Activated CD8-positive, alpha-beta memory T cell treated with anti-CD3 and anti-CD28 coated beads for 24 hours (primary cell): ENCODE data around the gene MYO7B.

ENCODE experiments used
- DNase-seq: peaks from one replicate; pipeline ENCODE4 v3.0.0-alpha.2; 2020

MYO7B gene

DNA sequence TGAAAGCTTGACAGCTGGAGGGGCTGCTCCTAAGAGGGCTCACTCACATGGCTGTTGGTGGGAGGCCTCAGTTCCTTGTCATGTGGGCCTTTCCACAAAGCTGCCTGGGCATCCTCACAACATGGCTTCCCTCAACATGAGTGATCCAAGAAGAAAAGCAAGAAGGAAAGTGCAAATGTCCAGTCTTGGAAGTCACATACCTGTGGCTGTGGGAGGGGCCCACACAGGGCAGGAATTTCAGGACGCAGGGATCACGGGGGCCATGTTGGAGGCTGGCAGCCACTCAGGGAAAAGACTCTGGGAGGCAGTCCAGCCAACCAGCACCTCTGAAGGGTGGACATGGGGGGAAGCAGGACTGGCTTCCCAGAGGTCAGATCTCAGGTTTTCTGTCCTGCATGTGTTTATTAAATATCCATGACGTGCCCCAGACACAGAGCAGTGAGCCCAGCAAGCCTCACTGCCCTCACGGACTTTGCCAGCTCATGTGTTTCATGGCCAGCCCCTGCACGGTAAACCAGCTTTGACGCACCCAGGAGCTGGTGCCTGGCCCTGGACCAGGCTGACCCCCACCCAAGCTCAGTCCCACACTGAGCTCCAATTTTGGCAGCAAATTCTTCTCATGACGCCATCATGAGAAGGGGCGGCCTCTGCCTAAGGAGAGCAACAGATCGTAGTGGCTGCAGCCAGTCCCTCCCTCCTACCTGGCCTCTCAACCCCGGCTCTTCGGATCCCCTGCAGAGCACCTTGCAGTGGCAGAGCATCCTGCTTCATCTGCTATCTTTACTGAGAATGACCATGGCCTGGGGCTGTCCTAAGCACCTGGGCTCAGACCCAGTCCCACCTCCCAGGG, 75.8 kb downstream of the MYO7B start:
- DNase-seq, result no peak

DNA sequence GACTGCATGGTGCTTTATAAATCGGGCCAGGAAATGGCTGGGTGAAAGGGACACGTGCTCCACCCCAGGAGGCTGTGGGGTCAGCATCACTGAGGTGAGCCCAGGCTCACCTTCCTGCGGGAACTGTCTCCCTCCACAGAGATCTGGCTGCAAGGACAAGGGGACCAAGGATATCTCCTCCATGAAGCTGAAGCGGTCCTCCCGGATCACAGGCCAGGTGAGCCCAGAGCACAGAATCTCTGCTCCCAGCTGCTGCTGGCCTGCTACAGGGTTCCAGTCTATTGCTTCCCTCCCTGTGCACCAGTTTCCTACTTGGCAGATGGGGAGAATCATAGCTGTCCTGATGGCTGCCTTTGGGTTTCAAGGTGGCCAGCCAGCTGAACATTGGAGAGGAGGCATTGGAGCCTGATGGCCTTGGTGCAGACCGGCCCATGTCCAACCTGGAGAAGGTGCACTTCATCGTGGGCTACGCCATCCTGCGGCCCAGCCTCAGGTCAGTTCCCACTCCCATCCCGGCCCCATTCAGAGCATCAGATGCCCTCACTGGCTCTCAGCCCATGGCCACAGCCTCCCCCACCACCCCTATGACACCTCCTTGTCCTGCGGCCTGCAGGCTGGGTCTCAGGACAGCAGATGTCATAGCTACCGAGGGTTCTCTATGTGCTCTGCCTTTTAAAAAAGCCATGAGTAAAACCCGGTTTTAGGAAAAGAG, 76.8 kb downstream of the MYO7B start:
- DNase-seq, result no peak

DNA sequence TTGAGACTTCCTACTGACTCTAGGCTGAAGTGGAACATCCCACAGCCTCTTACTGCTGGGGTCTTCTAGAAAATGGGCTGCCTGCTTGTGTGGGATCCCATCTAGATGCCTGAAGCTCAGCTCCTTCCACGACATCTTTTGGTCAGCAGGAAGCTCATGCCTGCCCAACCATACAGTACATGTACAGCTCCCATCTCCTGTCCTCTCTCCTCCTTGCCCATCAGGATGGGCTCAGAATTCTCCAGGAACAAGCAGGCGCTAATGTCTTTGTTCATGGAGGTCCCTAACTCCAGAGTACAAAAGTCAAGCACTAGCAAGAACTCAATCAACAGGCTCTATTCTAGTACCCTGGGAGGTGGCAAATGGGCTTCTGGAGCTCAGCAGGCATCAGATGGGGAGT, 78.8 kb downstream of the MYO7B start:
- no peak for DNase-seq

DNA sequence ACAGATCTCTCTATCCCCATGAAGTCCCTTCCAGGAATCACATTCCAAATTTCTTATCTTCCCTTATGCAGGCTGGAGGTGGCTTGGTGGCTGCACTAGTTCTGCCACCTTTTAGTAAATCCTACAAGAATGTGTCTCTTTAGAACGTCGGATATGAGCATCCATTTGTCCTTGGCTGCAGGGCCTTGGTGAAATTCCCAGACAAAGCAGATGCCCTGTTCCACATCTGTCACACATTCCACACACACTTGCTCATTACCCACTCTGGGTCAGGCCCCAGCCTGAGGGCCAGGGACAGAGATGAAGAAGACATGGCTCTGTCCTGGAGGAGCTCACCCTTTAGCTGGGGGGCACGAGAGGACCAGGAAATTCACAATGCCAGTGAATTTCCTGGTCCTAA, 79.2 kb downstream of the MYO7B start:
- no peak for DNase-seq

DNA sequence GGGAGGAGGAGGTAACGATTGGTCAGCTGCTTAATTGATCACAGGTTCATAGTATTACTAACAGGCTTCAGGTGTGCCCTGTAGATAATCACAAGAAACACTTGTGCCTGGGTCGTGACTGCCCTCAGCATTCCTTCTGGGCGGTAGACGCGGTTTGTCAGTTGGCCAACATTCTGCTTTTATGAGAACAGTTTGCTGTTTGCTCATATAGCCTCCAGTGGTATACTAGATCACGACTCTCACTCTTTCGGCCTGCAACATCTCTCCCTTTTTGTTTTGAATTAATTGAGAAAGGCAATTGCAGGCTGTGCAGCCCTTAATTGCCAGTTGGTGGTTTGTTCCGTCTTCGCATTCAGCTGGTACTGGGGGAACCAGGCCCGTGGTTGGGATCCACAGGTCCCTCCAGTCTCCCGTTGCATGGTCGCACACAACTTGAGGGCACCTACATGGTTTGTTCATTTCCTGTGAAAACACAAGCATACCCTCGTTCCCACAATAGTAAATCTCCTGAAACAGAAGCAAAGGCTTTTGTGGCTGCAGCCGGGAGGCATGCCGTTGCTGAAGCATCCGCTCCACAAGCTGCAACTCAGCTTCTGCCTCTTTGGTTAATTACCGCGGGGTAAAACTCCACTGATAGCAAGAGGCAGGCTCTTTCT, 80.2 kb downstream of the MYO7B start:
- DNase-seq, result peak; percentile 52

DNA sequence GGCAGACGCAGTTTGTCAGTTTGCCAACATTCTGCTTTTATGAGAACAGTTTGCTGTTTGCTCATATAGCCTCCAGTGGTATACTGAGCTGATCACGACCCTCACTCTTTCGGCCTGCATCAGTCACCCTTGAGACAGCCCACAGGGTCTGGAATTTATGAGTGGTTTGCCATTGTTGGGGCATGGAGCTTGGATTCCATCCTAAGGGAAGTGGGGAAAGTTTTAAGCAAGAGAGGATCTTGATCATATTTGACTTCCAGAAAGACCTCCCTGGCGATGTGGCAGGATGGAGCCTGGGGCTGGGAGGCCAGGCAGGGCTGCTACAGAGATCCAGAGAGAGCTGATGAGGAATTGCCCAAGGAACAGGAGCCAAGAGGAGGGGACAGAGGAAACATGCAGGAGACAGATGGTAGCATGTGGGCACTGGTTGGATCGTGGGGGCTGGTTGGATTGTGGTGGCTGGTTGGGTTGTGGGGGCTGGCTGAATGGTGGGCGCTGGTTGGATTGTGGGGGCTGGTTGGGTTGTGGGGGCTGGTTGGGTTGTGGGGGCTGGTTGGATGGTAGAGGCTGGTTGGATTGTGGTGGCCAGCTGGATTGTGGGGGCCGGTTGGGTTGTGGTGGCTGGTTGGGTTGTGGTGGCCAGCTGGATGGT, 83.2 kb downstream of the MYO7B start:
- DNase-seq, result peak; percentile 33

DNA sequence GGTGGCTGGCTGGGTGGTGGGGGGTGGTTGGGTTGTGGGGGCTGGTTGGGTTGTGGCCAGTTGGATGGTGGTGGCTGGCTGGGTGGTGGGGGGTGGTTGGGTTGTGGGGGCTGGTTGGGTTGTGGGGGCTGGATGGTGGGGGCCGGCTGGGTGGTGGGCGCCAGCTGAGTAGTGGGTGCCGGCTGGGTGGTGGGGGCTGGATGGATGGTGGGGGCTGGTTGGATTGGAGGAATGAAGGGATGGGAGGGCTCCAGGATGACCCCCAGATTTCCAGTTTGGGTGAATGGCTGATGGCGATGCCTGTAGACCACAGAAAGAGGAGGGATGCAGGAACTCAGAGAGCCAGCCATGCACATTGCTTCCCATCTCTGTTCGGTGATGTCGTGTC, 83.7 kb downstream of the MYO7B start:
- DNase-seq, result no peak

DNA sequence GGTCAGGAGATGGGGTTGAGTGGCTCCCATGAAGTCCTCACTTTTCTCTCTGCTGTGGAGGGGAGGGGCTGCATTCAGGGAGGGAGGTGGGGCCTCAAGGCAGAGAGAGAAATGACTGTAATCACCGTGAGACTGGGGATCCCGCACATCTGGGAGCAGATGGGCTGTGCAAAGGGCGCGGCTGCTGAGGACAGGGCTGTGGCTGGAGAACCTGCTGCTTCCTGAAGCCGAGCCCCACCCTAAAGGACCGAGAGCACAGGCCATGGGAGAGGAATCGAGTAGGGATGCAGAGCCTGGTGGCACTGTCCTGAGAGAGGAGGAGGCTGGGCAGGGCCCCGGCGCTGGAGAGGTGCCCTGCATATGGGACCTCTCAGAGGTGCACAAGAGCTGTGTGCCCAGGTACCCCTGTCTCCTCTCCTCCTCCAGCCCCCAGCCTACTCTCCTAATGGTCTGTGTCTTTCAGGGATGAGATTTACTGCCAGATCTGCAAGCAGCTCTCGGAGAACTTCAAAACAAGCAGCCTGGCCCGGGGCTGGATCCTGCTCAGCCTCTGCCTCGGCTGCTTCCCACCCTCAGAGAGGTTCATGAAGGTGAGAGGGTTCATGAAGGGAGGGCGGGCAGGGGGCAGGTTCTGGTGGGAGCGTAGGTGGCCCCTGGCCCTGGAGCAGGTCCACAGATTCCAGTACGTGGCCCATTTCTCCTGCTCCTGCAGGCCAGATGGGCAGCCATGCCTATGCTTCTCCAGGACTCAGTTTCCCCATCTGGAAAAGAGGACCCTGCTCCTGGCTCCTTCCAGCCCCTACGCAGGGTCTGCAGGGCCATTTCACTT, 84.6 kb downstream of the MYO7B start:
- DNase-seq, result peak; percentile 40

DNA sequence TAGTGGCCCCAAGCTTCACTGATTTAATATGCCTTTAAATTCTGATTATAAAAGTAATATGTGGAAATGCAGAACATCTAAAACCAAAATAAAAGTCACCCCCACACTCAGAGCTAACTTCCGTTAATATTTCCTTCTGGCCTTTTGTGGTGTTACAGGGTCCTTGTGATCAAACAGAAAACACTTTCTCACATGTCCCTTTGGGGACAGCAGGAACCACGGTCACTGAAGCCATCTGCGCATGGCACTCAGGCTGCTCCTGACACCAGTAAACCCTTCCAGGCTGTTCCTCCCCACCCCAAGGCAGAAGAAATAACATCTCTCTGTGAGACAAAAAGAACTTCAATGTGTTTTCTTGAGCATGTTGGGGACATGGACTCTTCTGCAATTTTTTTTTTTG, 85.4 kb downstream of the MYO7B start:
- DNase-seq, result no peak

DNA sequence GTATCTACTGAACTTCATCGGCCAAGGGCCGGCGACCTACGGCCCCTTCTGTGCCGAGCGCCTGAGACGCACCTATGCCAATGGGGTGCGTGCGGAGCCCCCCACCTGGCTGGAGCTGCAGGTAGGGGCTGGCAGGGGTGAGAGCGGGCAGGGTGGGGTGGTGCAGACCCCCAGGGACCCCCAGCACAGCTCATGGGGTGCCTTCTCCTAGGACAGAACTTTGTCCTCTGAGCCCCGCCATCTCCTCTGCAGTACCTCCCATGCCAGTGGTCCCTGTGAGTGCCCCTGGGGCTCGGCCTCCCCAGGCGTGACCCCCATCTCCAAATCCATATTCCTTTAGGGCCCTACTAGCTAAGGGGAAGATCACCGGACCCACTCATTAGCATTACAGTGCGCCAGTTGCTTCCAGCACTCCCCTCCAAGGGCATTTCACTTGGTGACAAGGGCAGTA, 86.5 kb downstream of the MYO7B start:
- no peak for DNase-seq

DNA sequence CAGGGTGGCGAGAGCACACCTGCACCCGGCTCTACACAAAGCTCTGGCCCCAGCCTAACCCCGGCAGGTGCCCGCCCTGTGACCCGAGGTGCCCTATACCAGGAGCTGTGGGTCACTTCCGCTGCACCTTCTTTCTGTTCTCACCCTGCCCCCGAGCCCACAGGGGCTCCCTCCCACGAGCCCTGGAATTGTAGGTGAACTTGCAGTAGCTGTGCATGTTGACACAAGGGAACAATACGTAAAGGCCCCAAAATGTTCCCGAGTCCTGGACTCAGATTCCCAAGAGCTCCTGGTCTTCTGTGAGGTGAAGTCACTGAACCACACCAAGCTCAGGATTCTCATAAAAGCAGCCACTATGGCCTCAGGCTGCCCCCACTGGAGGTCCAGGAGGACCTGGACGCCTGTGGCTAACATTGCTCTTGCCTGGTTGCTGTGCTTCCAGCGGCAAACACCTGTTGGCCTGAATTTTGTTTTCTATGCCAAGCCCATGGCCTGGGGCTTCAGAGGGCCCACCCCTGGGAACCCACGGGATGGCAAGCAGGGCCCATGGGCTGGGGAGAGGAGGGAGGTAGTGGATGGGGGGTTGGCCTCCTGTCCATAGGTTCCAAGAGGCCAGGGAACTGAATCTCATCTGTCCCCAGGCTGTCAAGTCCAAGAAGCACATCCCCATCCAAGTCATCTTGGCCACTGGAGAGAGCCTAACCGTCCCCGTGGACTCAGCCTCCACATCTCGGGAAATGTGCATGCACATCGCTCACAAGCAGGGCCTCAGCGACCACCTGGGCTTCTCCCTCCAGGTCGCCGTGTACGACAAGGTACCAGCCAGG, 87.3 kb downstream of the MYO7B start:
- no peak for DNase-seq

DNA sequence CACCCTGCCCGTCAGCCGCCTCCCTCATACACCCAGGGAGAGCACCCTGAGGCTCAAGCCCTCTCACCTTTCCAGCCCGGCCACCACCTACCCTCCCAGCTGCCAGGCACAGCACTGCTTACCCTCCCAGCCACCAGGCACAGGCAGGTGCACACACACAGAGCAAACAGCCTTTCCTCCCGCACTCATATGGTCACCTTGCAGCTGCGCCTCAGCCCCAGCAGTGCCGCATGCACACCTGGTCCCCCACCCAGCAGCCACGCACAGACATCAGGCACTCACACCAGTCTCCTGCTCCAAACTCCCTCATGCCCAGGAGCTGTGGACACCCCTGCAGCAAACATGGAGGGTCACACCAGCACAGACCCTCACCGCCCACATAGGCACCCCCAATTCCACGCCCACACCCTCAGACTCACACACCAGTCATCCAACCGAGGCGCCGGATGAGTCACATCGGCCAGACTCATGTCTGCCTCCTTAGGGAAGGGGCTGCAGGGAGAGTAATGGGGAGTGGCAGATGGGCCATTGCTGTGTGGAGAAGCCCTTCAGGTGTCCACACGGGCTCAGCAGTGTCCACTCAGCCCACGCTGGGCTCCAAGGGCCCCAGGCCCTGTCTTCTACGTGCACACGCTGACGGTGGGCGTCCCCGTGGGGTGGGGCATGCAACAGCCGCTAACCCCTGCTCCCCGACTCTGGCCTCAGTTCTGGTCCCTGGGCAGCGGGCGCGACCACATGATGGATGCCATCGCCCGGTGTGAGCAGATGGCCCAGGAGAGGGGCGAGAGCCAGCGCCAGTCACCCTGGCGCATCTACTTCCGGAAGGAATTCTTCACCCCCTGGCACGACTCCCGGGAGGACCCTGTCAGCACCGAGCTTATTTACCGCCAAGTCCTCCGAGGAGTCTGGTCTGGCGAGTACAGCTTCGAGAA, 88.2 kb downstream of the MYO7B start:
- DNase-seq, result no peak

DNA sequence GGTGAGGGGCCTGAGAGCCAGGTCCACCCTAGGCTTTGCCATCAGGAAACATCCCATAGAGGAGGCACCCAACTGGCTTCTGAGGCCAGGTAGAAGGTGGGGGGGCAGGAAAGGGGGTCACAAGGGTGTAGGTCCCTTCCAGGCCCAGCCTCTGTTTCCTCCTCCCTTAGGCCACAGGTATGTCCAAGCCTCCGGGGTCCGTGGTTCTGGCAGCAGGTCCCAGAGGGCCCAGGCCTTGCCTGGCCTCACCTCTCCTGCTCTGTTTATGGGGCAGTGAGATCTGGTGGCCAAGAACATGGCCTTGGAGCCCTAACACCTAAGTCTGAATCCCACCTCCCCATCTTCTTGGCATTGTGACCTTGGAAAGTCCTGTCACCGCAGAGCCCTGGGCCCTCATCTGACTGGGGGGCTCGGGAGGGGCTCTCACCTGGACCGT, 88.9 kb downstream of the MYO7B start:
- no peak for DNase-seq

DNA sequence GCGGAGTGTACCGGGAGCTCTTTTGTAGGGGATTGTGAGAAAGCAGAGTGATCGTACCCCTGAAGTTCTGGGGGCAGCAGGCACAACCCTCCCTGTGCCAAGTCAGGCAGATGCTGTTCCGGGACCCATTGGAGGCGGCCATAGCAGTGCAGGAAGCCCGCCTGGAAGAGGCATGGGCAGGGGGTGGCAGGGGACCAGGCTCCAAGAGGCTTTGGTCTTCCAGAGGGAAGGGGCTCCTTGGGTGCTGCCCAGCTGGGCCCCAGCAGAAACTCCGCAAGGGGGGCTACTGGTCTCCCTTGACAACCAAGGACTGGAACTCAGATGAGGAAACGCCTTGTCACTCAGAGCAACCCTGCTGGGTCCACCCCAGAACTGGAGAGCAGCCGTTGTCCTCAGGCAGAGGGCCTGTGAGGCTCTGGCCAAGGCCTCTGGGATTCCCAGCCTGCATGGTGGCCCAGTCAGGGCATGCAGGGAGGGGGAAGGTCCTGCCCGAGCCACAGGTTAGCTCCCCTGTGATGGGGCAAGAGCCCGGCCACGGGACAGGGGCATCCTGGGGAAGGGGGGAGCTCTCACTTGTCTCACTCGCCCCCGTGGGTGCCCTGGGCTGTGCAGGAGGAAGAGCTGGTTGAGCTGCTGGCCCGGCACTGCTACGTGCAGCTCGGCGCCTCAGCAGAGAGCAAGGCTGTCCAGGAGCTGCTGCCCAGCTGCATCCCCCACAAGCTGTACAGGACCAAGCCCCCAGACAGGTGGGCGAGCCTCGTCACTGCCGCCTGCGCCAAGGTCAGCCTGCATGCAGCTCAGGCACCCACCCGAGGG, 89.5 kb downstream of the MYO7B start:
- DNase-seq, result no peak

DNA sequence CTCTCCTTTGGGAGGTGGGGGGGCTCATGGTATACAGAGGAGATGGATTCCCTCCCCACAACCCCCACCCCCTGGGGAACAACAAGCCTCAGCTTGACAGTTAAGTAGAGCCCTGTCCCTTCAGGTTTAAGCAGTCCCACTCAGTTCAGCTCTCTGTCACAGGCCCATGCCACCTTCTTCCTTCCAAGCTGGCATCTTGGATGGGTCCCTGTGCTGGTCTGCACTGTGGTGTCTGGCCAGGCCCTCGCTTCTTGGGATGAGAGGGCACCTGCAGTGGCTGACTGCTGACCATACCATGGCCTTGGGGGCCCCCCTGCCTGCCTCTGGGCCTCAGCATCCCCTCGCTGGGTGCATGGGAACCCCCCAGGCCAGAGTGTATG, 90.1 kb downstream of the MYO7B start:
- DNase-seq, result no peak

DNA sequence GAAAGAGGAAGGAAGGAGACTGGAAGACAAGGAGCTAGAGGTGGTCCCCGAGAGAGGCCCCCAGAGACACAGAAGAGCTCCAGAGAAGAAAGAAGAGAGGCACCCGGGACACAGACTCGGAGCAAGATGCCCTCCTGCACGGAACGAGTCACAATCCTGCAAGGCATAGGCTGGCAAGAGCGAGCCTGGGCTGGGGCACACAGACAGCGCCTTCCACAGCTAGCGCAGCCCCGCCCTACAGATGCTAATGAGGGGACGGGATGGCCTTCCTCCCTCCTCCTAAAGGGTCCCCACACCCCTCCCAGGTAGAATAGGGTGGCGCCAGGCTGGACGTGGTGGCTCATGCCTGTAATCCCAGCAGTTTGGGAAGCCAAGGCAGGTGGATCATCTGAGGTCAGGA, 90.7 kb downstream of the MYO7B start:
- DNase-seq, result no peak

DNA sequence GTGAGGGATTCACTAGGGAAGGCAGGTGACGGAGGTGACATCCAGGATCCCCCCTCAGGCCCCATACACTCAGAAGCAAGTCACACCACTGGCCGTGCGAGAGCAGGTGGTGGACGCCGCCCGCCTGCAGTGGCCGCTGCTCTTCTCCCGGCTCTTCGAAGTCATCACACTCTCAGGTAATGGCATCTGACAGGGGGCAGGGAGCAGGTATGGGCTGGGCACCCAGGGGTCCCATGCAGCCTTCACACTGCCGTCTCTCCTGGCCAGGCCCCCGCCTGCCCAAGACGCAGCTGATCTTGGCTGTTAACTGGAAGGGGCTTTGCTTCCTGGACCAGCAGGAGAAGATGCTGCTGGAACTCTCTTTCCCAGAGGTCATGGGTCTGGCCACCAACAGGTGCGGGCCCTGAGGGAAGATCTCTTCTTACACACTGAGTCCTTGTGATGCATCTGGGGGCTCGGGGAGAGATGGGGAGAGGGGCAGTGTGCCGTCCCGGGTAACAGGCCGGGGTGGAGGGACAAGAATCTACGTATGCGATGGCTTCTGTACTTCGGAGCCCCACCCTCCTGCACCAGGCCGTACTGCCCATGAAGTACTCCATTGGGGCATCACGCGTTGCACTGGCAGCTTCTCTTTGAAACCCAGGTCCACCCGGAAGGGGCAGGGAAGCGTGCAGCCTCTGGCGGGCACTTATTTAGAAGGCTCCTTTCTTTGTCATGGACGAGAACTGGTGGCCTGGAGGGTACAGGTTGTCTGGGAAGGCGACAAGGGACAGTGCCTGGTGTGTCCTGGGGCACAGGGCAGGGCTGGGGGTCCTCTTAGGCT, 91.6 kb downstream of the MYO7B start:
- DNase-seq, result no peak
